Stimulated activated CD4-positive, alpha-beta T cell treated with anti-CD3 and anti-CD28 coated beads, Interleukin-15, amount 100 ng/mL, for 24 hours (primary cell): ENCODE data around the gene SPINT4.

Source experiments
- DNase-seq: peaks from one replicate; pipeline ENCODE4 v3.0.0-alpha.2; 2020

SPINT4 gene

DNA sequence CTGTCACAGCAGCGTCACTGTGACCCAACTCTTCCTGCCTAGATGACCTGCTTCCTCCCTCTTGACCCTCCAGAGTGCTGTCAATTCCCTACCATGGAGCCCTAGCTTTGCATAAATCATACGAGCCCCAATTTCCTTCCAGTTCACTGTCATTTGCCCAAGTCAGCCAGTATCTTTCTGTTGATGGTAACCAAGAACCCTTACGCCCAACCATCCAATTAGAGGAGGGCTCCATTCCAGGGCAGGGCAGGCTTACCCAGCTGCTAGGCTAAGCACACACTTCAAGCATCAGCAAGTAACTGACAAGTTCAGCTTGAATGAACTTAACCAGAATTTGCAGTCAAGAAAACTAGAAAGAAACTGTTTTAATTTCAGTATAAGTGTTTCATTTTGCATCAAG lies 43.8 kb downstream of the SPINT4 start:
- DNase-seq, result no peak

GRCh38 chr20:45768479-45768878 lies 46.3 kb downstream of the SPINT4 start:
- no peak for DNase-seq

DNA sequence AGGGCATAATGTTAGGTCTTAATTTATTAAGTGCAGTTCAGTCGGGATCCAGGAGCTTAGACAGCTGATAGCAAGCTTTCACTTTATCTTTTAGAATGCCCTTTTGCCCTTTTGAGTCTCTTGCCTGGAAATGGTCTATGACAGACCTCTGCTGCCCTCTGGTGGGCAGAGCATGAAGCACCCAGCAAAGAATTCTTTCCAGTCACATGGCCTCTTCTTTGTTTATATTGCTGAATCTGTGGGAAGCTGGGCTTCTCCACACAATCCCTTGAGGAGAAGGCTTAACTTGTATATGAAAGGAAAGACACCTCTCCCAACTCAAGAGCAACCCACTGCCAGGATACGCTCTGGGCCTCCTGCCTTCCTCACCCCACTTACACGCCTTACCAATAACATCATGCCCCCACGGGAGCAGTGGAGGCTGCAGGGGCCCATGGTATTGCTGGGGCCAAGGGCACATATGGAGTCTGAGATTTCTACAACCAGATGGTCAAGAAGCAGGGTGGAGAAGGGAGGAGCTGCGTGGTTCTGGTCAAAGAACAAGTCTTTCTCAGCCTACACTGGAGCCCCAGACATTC lies 49.1 kb downstream of the SPINT4 start:
- DNase-seq, result peak; percentile 82

GRCh38 chr20:45772693-45773092 lies 50.5 kb downstream of the SPINT4 start:
- no peak for DNase-seq

- no peak for DNase-seq
Measured at GRCh38 chr20:45774945-45775344, 52.8 kb downstream of the SPINT4 start.

DNA sequence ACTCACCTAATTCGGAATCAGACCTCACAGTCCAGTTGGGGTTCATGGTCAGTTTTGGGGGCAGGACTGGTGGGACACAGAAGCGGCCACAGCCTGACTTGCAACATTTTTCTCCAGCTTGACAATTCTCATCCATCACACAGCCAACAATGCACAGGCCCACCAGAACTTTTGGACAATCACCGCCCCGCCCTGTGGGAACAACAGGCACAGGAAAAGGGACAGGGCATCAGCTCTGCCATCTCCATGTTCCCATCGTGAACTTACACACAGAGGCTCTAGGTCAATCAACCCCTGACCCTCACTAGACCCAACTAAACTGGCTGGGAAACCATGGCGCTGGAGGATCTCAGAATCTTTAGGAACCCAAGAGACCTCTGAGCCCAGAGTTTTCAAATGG lies 53.3 kb downstream of the SPINT4 start:
- no peak for DNase-seq
